GM12864 (cell line): ENCODE data around the gene PRIMA1.

Experiments used
- DNase-seq: peaks from one replicate; pipeline ENCODE4 v3.0.0-alpha.2; 2011; ENCODE audit warnings: low read depth
- H3K4me3 ChIP-seq: 2 replicates; pipeline ENCODE4 v1.5.1; 2011; ENCODE audit warnings: mild to moderate bottlenecking, low read depth, low read length, control low read depth
- TF ChIP-seq, protein P1 (sequence below): IDR thresholded peaks from 2 replicates; pipeline ENCODE4 v1.5.1; 2011; ENCODE audit warnings: low read depth, mild to moderate bottlenecking, moderate library complexity, low read length, control low read depth, inconsistent platforms; ENCODE audit errors: missing control alignments

The PRIMA1 gene

DNA sequence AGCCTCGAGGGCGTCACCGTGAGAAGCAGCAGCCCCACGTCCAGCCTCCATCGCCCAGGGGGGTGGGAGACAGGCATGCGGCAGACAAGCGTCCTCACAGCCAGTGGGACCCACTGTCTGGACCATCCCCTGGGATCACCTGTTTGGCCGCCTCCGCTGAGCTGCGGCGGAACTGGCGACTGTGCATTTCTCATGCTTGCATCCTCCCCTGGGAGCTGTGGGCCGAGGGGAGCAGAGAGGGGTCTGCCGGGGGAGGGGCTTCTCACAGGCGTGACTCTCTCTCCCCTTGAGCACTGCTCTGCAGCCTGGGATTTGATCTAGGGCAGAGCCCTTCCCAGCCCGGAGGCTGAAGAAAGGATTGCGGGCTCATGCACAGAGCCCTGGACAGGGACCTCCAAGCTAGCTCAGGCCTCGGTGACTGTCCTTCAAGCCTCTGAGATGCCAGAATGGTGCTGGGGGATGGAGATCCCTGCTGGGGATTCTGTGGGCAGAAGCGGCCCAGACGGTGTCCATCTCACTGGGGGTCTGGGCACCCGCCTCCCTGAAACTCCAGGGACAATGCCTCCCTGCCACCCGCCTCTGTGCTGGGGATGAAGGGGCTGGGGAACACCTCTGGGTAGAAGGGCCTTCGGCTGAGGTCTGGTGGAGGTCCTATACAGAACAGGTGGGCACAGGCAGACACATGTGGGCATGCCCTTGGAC, 61.1 kb downstream of the PRIMA1 start:
- TF ChIP-seq, protein P1, sequence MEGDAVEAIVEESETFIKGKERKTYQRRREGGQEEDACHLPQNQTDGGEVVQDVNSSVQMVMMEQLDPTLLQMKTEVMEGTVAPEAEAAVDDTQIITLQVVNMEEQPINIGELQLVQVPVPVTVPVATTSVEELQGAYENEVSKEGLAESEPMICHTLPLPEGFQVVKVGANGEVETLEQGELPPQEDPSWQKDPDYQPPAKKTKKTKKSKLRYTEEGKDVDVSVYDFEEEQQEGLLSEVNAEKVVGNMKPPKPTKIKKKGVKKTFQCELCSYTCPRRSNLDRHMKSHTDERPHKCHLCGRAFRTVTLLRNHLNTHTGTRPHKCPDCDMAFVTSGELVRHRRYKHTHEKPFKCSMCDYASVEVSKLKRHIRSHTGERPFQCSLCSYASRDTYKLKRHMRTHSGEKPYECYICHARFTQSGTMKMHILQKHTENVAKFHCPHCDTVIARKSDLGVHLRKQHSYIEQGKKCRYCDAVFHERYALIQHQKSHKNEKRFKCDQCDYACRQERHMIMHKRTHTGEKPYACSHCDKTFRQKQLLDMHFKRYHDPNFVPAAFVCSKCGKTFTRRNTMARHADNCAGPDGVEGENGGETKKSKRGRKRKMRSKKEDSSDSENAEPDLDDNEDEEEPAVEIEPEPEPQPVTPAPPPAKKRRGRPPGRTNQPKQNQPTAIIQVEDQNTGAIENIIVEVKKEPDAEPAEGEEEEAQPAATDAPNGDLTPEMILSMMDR, result no peak
- H3K4me3 ChIP-seq, result no peak overlapping the region
- no peak for DNase-seq

DNA sequence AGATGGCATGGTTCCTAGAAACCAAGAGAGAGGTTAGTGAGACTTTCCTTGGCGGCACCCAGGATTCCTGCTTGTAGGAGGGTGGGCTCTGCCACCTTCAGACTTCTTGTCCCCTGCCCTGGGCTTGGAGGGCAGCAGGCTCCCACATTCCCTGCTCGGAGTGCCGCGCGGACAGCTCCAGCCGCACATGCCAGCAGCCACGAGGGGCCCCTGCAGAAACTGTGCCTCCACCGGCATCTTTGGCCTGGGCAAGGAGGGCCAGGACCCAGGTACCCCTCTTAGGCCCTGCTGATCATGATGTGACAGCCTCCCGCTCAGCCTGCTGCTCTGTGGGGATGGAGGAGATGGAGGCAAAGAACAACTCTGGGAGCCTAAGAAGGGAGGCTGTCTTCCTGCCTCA, 62.3 kb downstream of the PRIMA1 start:
- TF ChIP-seq, protein P1, result no peak
- H3K4me3 ChIP-seq, result no peak overlapping the region
- no peak for DNase-seq

DNA sequence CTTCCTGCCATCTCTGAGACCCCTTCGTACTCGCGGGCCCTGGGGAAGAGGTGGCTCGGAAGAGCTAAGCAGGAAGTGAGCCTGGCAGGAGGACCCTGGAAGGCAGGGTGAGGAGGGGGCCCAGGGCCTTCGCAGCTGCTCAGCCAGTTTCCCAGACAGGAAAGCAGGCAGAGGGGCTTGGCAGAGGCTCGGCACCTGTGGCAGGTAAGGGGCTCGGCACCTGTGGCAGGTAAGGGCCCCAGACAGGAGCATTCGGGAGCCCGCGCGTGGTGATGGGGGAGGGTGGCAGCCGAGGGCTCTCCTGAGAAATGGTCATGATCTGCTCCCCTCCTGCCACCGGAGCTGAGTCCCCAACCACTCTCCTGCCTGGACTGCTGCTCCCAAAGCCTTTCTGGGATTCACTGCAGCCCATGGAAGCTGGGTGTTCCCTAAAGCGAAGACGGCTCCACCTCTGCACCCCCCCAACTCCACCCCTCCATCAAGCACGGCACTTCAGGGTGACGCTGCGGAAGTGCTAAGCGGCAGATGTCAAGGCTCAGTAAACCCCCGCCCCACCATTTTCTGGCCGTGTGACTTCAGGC, 63.2 kb downstream of the PRIMA1 start:
- TF ChIP-seq, protein P1, result no peak
- H3K4me3 ChIP-seq, result no peak overlapping the region
- DNase-seq, result no peak

DNA sequence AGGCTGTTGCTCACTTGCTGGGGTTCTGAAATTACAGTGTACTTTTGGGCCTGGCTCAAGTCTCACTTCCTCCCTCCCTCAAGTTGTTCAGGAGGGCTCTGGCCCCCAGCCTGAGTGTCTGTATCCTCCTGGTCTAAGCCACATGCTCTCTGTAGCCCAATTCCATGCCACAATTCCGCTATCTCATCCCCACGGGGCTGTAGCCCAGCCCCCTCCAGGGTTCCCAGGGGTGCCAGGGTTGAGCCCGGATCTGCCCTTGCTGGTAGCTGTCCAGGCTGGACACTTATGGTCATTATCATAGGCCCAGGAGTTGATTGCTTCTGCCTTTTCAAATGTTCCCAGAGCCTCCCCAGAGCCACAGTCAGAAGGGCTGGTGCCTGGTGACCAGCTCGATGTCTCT, 65.3 kb downstream of the PRIMA1 start:
- TF ChIP-seq, protein P1, result no peak
- no peak overlapping the region for H3K4me3 ChIP-seq
- no peak for DNase-seq

DNA sequence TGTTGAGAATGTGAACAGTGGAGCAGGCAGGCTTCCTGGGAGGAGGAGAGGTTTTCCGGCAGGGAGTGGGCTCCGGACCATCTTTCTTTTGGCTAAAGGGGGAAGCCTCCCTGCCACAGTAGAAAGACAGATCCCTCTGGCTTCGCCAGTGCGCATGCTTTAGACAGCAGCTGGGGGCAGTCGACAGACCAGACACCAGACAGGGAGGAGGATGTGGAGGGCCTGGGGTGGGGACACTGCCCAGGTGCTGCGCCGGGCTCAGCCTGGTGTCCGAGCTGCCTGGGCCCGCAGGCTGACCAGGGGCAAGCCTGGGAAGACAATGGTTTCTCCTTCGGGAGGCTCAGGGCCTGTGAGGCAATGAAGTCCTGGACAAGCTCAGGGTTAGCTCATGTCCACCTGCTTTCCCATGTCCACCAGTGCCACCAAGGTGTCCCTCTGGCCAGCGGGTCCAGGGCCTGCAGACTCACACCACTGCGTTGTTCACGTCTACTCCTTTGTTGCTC, 67.3 kb downstream of the PRIMA1 start:
- H3K4me3 ChIP-seq, result no peak overlapping the region
- TF ChIP-seq, protein P1, result no peak
- DNase-seq, result no peak

DNA sequence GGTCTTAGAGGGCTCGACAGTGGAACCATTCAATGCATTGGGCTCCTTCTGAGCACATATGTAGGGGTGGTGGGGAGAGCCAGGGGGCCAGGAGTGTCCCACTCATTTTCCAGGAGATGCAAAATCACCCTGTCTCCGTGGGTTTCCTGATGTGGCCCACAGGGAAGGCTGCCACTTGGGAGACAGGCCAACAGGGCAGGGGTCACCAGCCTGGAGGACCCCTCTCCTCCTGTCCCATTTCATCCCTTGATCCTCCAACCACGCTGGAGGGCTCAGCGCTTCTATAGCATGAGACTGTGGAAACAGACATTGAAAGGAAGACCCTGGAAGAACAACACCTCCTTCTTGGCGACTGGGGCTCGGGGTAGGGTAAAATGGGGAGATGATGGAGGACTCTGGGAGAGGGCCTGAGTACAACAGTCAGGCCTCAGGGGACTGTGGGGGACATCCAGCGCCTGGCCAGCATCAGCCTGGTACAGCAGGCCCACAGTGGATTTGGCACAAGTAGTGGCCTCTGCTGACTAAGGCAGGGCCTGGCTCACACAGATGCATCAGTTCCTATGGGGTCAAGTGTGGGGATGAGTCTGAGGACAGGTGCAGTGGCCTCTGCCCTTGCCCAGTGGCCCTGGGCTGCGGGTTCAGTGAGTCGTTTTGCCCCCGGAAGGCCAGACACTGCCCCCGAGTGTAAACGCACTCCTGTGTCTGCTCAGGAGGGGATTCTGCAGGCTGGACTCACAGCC, 68.0 kb downstream of the PRIMA1 start:
- H3K4me3 ChIP-seq, result no peak overlapping the region
- DNase-seq, result no peak
- TF ChIP-seq, protein P1, result no peak
